Hematopoietic multipotent progenitor cell treated with erythropoietin and hydrocortisone succinate and interleukin-3 and kit ligand, for 4 days (in vitro differentiated cells): Measurements from ENCODE around the gene HAPLN1.
"Not testable (repeated sequence)": the region's sequence is repeated elsewhere in the genome, so short reads cannot be mapped to it uniquely, and the experiment has no call there.

Experiments
- DNase-seq: peaks from one replicate; pipeline ENCODE4 v3.0.0-alpha.2; 2015

Gene HAPLN1

GRCh38 chr5:83720836-83721537, at the start of gene HAPLN1:
HAPLN1 (minus strand) TSS chr5:83720855; CDS start chr5:83673523, 47,332 bp downstream.
- DNase-seq, result no peak

- no peak for DNase-seq
Observed at GRCh38 chr5:83767409-83767992, 46.8 kb upstream of the HAPLN1 start.

- no peak for DNase-seq
Observed at GRCh38 chr5:83764101-83764500, 43.4 kb upstream of the HAPLN1 start.

GRCh38 chr5:83760579-83760978, 39.9 kb upstream of the HAPLN1 start:
- DNase-seq, result no peak

GRCh38 chr5:83752700-83753099, 32.0 kb upstream of the HAPLN1 start:
- no peak for DNase-seq

GRCh38 chr5:83751201-83751600, 30.5 kb upstream of the HAPLN1 start:
- no peak for DNase-seq

- peak; percentile 5 for DNase-seq
Observed at GRCh38 chr5:83750749-83751148, 30.1 kb upstream of the HAPLN1 start.

- DNase-seq, result no peak
Observed at GRCh38 chr5:83745816-83746215, 25.2 kb upstream of the HAPLN1 start.

GRCh38 chr5:83744821-83745220, 24.2 kb upstream of the HAPLN1 start:
- peak; percentile 21 for DNase-seq

GRCh38 chr5:83742089-83742488, 21.4 kb upstream of the HAPLN1 start:
- no peak for DNase-seq

- no peak for DNase-seq
Observed at GRCh38 chr5:83741571-83741970, 20.9 kb upstream of the HAPLN1 start.

GRCh38 chr5:83740741-83741140, 20.1 kb upstream of the HAPLN1 start:
- no peak for DNase-seq

GRCh38 chr5:83736169-83736568, 15.5 kb upstream of the HAPLN1 start:
- DNase-seq, result not testable (repeated sequence)

GRCh38 chr5:83735058-83735457, 14.4 kb upstream of the HAPLN1 start:
- DNase-seq, result not testable (repeated sequence)

GRCh38 chr5:83731638-83732037, 11.0 kb upstream of the HAPLN1 start:
- DNase-seq, result peak; percentile 17

GRCh38 chr5:83729362-83729761, 8.7 kb upstream of the HAPLN1 start:
- no peak for DNase-seq

- no peak for DNase-seq
Observed at GRCh38 chr5:83726912-83727311, 6.3 kb upstream of the HAPLN1 start.

- no peak for DNase-seq
Observed at GRCh38 chr5:83724935-83725334, 4.3 kb upstream of the HAPLN1 start.

GRCh38 chr5:83724001-83724400, 3.3 kb upstream of the HAPLN1 start:
- DNase-seq, result no peak

- no peak for DNase-seq
Observed at GRCh38 chr5:83723031-83723430, 2.4 kb upstream of the HAPLN1 start.

GRCh38 chr5:83721953-83722901, 1.6 kb upstream of the HAPLN1 start:
- DNase-seq, result peak; percentile 50

GRCh38 chr5:83718936-83719495, 1.6 kb downstream of the HAPLN1 start:
- no peak for DNase-seq

GRCh38 chr5:83718195-83718825, 2.3 kb downstream of the HAPLN1 start:
- peak; percentile 83 for DNase-seq
